K562 (cell line): ENCODE results near the gene SERTAD3. TPM values are rescaled to one million over a fixed set of nuclear protein-coding genes. Genes with fewer than 3 reads are reported as not detected.

Source experiments
- CHAMP1 ChIP-seq: fragments of 450-650 bp; IDR thresholded peaks from 2 replicates; pipeline ENCODE4 v1.6.1; 2016; ENCODE audit warnings: mild to moderate bottlenecking
- CXXC5 ChIP-seq: fragments of 250-450 bp; sonication (Bioruptor Pico); IDR thresholded peaks from 2 replicates; pipeline ENCODE4 v1.8.0; 2022; ENCODE audit warnings: inconsistent platforms, mild to moderate bottlenecking, moderate library complexity
- FOXK1 ChIP-seq: sonication (generic); formaldehyde crosslinking; IDR thresholded peaks from 2 replicates; pipeline ENCODE4 v1.8.0; 2022; ENCODE audit warnings: missing genetic modification reagents, mild to moderate bottlenecking, borderline replicate concordance
- KAT2B ChIP-seq: IDR thresholded peaks from one replicate; pipeline ENCODE4 v1.6.1; 2012; ENCODE audit warnings: low read depth, mild to moderate bottlenecking, control low read depth, inconsistent platforms, low read length, moderate library complexity
- MTA1 ChIP-seq: fragments of 450-650 bp; IDR thresholded peaks from 2 replicates; pipeline ENCODE4 v1.6.1; 2017; ENCODE audit warnings: borderline replicate concordance
- NFE2 ChIP-seq: IDR thresholded peaks from 2 replicates; pipeline ENCODE4 v1.6.1; 2014; ENCODE audit warnings: antibody characterized with exemption, low read depth
- NRF1 ChIP-seq, 2 experiments: fragments of 450-650 bp; IDR thresholded peaks in 1 of 2; conservative IDR thresholded peaks in 1 of 2; 2 replicates each; pipeline ENCODE4 v1.6.1; 2014; ENCODE audit warnings: mild to moderate bottlenecking in 2 of 2
- POLR2AphosphoS5 ChIP-seq: IDR thresholded peaks from 2 replicates; pipeline ENCODE4 v1.6.1; 2011; ENCODE audit warnings: mild to moderate bottlenecking, low read depth, low read length, moderate library complexity; ENCODE audit not compliant: control insufficient read depth, insufficient read depth
- SRSF1 ChIP-seq: fragments of 200-400 bp; formaldehyde crosslinking; IDR thresholded peaks from 2 replicates; pipeline ENCODE4 v1.6.1; 2017; ENCODE audit warnings: mild to moderate bottlenecking, low read depth, low read length, moderate library complexity
- VEZF1 ChIP-seq: fragments of 200-800 bp; sonication (Bioruptor generic); IDR thresholded peaks from 2 replicates; pipeline ENCODE4 v1.6.1; 2017; ENCODE audit warnings: missing genetic modification characterization, missing compliant biosample characterization
- ZNF175 ChIP-seq: fragments of 200-800 bp; sonication (Bioruptor generic); IDR thresholded peaks from 2 replicates; pipeline ENCODE4 v1.6.1; 2016; ENCODE audit warnings: low read depth, mild to moderate bottlenecking, missing genetic modification characterization, missing compliant biosample characterization
- ZNF318 ChIP-seq, 2 experiments: fragments of 450-650 bp; IDR thresholded peaks; 2 replicates each; pipeline ENCODE4 v1.6.1; 2016; ENCODE audit warnings: mild to moderate bottlenecking in 2 of 2, borderline replicate concordance in 1 of 2, low read depth in 1 of 2, moderate library complexity in 1 of 2
- polyA plus RNA-seq, 8 experiments: library from polyadenylated mRNA; depleted of rRNA in 4 of 8; stranded (reverse) in 5 of 8; unstranded in 3 of 8; fragments of >200 nt; fragmentation: Nextera tagmentation in 2 of 8; fragmentation: Illumina TruSeq in 1 of 8; extraction: Ambion mirVana in 2 of 8; extraction: Trizol in 1 of 8; gene quantifications; 2 replicates each; pipeline versions ENCODE4 v1.2.1 to v1.2.3, GENCODE V29; 2011 to 2014; ENCODE audit warnings: inconsistent platforms in 1 of 8, missing spikeins in 1 of 8
- total RNA-seq, 7 experiments: library from RNA; depleted of rRNA in 6 of 7; stranded (reverse); fragments of >200 nt in 6 of 7; fragmentation: Illumina TruSeq in 2 of 7; extraction: Trizol in 2 of 7; gene quantifications; 2 replicates each; pipeline versions ENCODE4 v1.2.1 to v1.2.3, GENCODE V29; 2011 to 2021; ENCODE audit warnings: low replicate concordance in 1 of 7

Gene SERTAD3
- total and polyA plus RNA-seq, 9 of the 15 experiments (the other 6 are each of a cell fraction or from before 2014, with no cell fraction given), result 5.4 to 28.9 (median 17.5) TPM

GRCh38 chr19:40445780-40446262 is 1.7 kb upstream of the SERTAD3 start (continued):
- TF ChIP-seq ZNF318 (IDR thresholded peaks at IDR 0.05; ENCODE audit: borderline replicate concordance in 1 of 2, low read depth in 1 of 2) (0 out of 4 replicates have a peak, but pooled peaks of 1 of the 2 experiments have one; percentile 12), ZNF175 (CRISPR knock-in tag) (0 out of 2 replicates have a peak, but pooled peaks have one; percentile 23), MTA1 (peak; percentile 12; the same call in 1 of the 2 replicates), POLR2AphosphoS5 (0 out of 2 replicates have a peak, but pooled peaks have one; percentile 34), VEZF1 (CRISPR knock-in tag) (peak; percentile 68), CHAMP1 (peak; percentile 60; the same call in 1 of the 2 replicates), NRF1 (conservative IDR thresholded peaks at IDR 0.05 in 1 of 2, IDR thresholded peaks at IDR 0.05 in 1 of 2) (peak; percentile 19 to 28; a peak in 1 of 4 replicates), NFE2 (peak; percentile 45; the same call in 1 of the 2 replicates), CXXC5 (peak; percentile 33; the same call in 1 of the 2 replicates), SRSF1 (no peak), KAT2B (peak; percentile 82), FOXK1 (0 out of 2 replicates have a peak, but pooled peaks have one; percentile 54)
